AG09309 (cell line): ENCODE measurements around the gene YEATS2.
"Not testable (repeated sequence)": the region's sequence is repeated elsewhere in the genome, so short reads cannot be mapped to it uniquely, and the experiment has no call there.

ENCODE experiments used
- DNase-seq: peaks from one replicate; pipeline ENCODE4 v3.0.0-alpha.2; 2010; ENCODE audit warnings: low read depth
- H3K4me3 ChIP-seq: 2 replicates; pipeline ENCODE4 v1.5.1; 2011; ENCODE audit warnings: mild to moderate bottlenecking, low read depth, low read length, moderate library complexity; ENCODE audit not compliant: control insufficient read depth
- CTCF ChIP-seq: IDR thresholded peaks from 2 replicates; pipeline ENCODE4 v1.5.1; 2011; ENCODE audit warnings: mild to moderate bottlenecking, low read depth, low read length, inconsistent platforms; ENCODE audit not compliant: insufficient read depth, control insufficient read depth; ENCODE audit errors: missing control alignments

YEATS2 gene

GRCh38 chr3:183782576-183783276 is 85.1 kb downstream of the YEATS2 start:
- no peak for DNase-seq
- H3K4me3 ChIP-seq: no peak overlapping the region
- no peak for TF ChIP-seq CTCF

- H3K4me3 ChIP-seq, DNase-seq: not testable (repeated sequence)
Measured at GRCh38 chr3:183784503-183784902, 86.9 kb downstream of the YEATS2 start.

- DNase-seq: no peak
- no peak overlapping the region for H3K4me3 ChIP-seq
- no peak for TF ChIP-seq CTCF
Measured at GRCh38 chr3:183789826-183790225, 92.2 kb downstream of the YEATS2 start.

GRCh38 chr3:183790700-183791099 is 93.1 kb downstream of the YEATS2 start:
- no peak for DNase-seq
- H3K4me3 ChIP-seq: no peak overlapping the region
- TF ChIP-seq CTCF: no peak

- no peak for DNase-seq
- H3K4me3 ChIP-seq: no peak overlapping the region
- no peak for TF ChIP-seq CTCF
Measured at GRCh38 chr3:183792976-183793375, 95.4 kb downstream of the YEATS2 start.

GRCh38 chr3:183794452-183794851 is 96.9 kb downstream of the YEATS2 start:
- no peak overlapping the region for H3K4me3 ChIP-seq
- DNase-seq: no peak
- TF ChIP-seq CTCF: no peak

- no peak for TF ChIP-seq CTCF
- no peak overlapping the region for H3K4me3 ChIP-seq
- DNase-seq: no peak
Measured at GRCh38 chr3:183796372-183796771, 98.8 kb downstream of the YEATS2 start.
